GM21526 (cell line): ENCODE measurements around the gene STAC3.

Experiments used
- ATAC-seq: cut with Tn5 transposase; IDR thresholded peaks from one replicate; pipeline ENCODE4 v1.9.1; 2021; ENCODE audit warnings: moderate library complexity; ENCODE audit not compliant: unreplicated experiment, low FRiP score

Gene STAC3

GRCh38 chr12:57236925-57237595, 13.9 kb downstream of the STAC3 start:
- no peak for ATAC-seq

GRCh38 chr12:57236201-57236924, 14.6 kb downstream of the STAC3 start:
- no peak for ATAC-seq

- no peak for ATAC-seq
These were observed 15.3 kb downstream of the STAC3 start for GRCh38 chr12:57235728-57236131.

- no peak for ATAC-seq
These were observed 15.8 kb downstream of the STAC3 start for GRCh38 chr12:57235017-57235727.

- ATAC-seq = no peak
These were observed 16.4 kb downstream of the STAC3 start for GRCh38 chr12:57234571-57235016.

GRCh38 chr12:57234233-57234570, 16.8 kb downstream of the STAC3 start:
- ATAC-seq = no peak

GRCh38 chr12:57233357-57234232, 17.4 kb downstream of the STAC3 start:
- no peak for ATAC-seq

GRCh38 chr12:57232156-57232756, 18.7 kb downstream of the STAC3 start:
- no peak for ATAC-seq

- ATAC-seq = no peak
These were observed 19.5 kb downstream of the STAC3 start for GRCh38 chr12:57231276-57232021.

- ATAC-seq = no peak
These were observed 20.4 kb downstream of the STAC3 start for GRCh38 chr12:57230381-57231155.

GRCh38 chr12:57229634-57230380, 21.2 kb downstream of the STAC3 start, which contains the start of gene SHMT2:
Gene SHMT2 (plus strand): TSS chr12:57229711. CDS start chr12:57229779, 68 bp downstream.
- peak; percentile 51 for ATAC-seq

- ATAC-seq = peak; percentile 5
These were observed 21.8 kb downstream of the STAC3 start for GRCh38 chr12:57229046-57229633.

GRCh38 chr12:57227315-57228115, 23.5 kb downstream of the STAC3 start:
- no peak for ATAC-seq

GRCh38 chr12:57226588-57227314, 24.2 kb downstream of the STAC3 start:
- no peak for ATAC-seq

GRCh38 chr12:57225680-57226210, 25.2 kb downstream of the STAC3 start:
- no peak for ATAC-seq
